Endodermal cell (in vitro differentiated cells): ENCODE measurements around the gene GTF2I. TPM values are rescaled to one million over a fixed set of nuclear protein-coding genes. Genes with fewer than 3 reads are reported as not detected.

Source experiments
- DNase-seq: peaks from one replicate; pipeline ENCODE4 v3.0.0-alpha.2; 2017
- H3K27ac ChIP-seq: 2 replicates; pipeline ENCODE4 v1.5.1; 2013; ENCODE audit warnings: mild to moderate bottlenecking, low read depth, low read length, moderate library complexity
- H3K27me3 ChIP-seq: 2 replicates; pipeline ENCODE4 v1.6.1; 2013; ENCODE audit warnings: mild to moderate bottlenecking, low read length, moderate library complexity; ENCODE audit not compliant: insufficient read depth, control insufficient read depth, poor library complexity, severe bottlenecking
- H3K36me3 ChIP-seq: 2 replicates; pipeline ENCODE4 v1.7.0; 2013; ENCODE audit warnings: mild to moderate bottlenecking, low read length, moderate library complexity; ENCODE audit not compliant: control insufficient read depth, insufficient read depth
- H3K4me1 ChIP-seq: one replicate; pipeline ENCODE4 v1.7.0; 2013; ENCODE audit warnings: low read length; ENCODE audit not compliant: control insufficient read depth, insufficient read depth
- H3K4me3 ChIP-seq: 2 replicates; pipeline ENCODE4 v1.5.1; 2013; ENCODE audit warnings: mild to moderate bottlenecking, low read length, moderate library complexity
- H3K9ac ChIP-seq: 2 replicates; pipeline ENCODE4 v1.6.1; 2013; ENCODE audit warnings: mild to moderate bottlenecking, low read length, moderate library complexity; ENCODE audit not compliant: poor library complexity, severe bottlenecking; ENCODE audit errors: extremely low read depth
- H3K9me3 ChIP-seq: 2 replicates; pipeline ENCODE4 v1.6.1; 2013; ENCODE audit warnings: mild to moderate bottlenecking, low read length, moderate library complexity; ENCODE audit not compliant: control insufficient read depth
- H3K27ac Mint-ChIP-seq: 2 replicates; pipeline ENCODE4 v1.8.0; 2020; ENCODE audit warnings: mixed read lengths
- H3K27me3 Mint-ChIP-seq: 2 replicates; pipeline ENCODE4 v1.8.0; 2021; ENCODE audit warnings: mild to moderate bottlenecking, mixed read lengths; ENCODE audit not compliant: insufficient read depth
- H3K36me3 Mint-ChIP-seq: 2 replicates; pipeline ENCODE4 v1.8.0; 2020; ENCODE audit warnings: low read depth, mixed read lengths
- H3K4me1 Mint-ChIP-seq: 2 replicates; pipeline ENCODE4 v1.8.0; 2020; ENCODE audit warnings: mixed read lengths
- H3K4me3 Mint-ChIP-seq: 2 replicates; pipeline ENCODE4 v1.8.0; 2020; ENCODE audit warnings: mild to moderate bottlenecking, moderate library complexity, mixed read lengths
- H3K9me3 Mint-ChIP-seq: 2 replicates; pipeline ENCODE4 v1.8.0; 2020; ENCODE audit warnings: mild to moderate bottlenecking, mixed read lengths
- CTCF ChIP-seq: fragments of 200-600 bp; sonication (generic); conservative IDR thresholded peaks from 2 replicates; pipeline ENCODE4 v1.5.0; 2021; ENCODE audit warnings: antibody characterized with exemption, mild to moderate bottlenecking
- WGBS, 2 experiments: methylation state at CpG; one replicate each; pipeline versions ENCODE4 v1.1.5 to v1.1.7; 2013; ENCODE audit warnings: missing lambda C conversion rate in 2 of 2, mixed read lengths in 1 of 2; ENCODE audit not compliant: insufficient coverage in 1 of 2, insufficient read length in 1 of 2; 5-methylcytosine and 5-hydroxymethylcytosine counted together
- total RNA-seq, 2 donors: library from RNA; stranded (reverse); fragmentation: NEBNext Ultra II Directional in 1 of 2; extraction: Animal tissue kit (Norgen Biotek cat#: 25700) in 1 of 2; gene quantifications; 2 replicates in 1 of 2; 3 replicates in 1 of 2; pipeline ENCODE4 v1.2.1, GENCODE V29; 2021

GTF2I gene
- total RNA-seq, 2 donors from 2014 or later: 391 to 519 TPM

GRCh38 chr7:74627661-74628411 is 29.7 kb upstream of the GTF2I start:
- H3K9ac ChIP-seq: peak overlapping the region; percentile 43
- H3K36me3 ChIP-seq: no peaks in the 10 kb centered on the region
- peaks cover 19% of the 10 kb centered on the region for H3K4me1 Mint-ChIP-seq
- H3K27ac Mint-ChIP-seq: peak overlapping the region; percentile 99
- no peak for TF ChIP-seq CTCF
- no peaks in the 10 kb centered on the region for H3K36me3 Mint-ChIP-seq
- H3K27ac ChIP-seq: peak overlapping the region; percentile 78
- no peaks in the 10 kb centered on the region for H3K27me3 ChIP-seq
- no peaks in the 10 kb centered on the region for H3K9me3 ChIP-seq
- 21 to 23% methylated on average over 5 to 11 of the region's 12 CpGs for WGBS, 2 experiments
- peak; percentile 72 for DNase-seq
- no peak overlapping the region for H3K4me3 ChIP-seq
- H3K27me3 Mint-ChIP-seq: no peaks in the 10 kb centered on the region
- H3K9me3 Mint-ChIP-seq: no peaks in the 10 kb centered on the region
- H3K4me3 Mint-ChIP-seq: peak overlapping the region; percentile 1
- H3K4me1 ChIP-seq: peaks cover 5% of the 10 kb centered on the region

- Mint-ChIP-seq H3K27me3 (peaks cover 2% of the 10 kb centered on the region), H3K27ac (no peak overlapping the region), H3K36me3 (no peaks in the 10 kb centered on the region), H3K4me3 (no peak overlapping the region), H3K9me3 (no peaks in the 10 kb centered on the region), H3K4me1 (peaks cover 19% of the 10 kb centered on the region)
- H3K4me1 ChIP-seq: peaks cover 5% of the 10 kb centered on the region
- TF ChIP-seq CTCF: no peak
- H3K27ac ChIP-seq: no peak overlapping the region
- H3K4me3 ChIP-seq: no peak overlapping the region
- H3K9ac ChIP-seq: no peak overlapping the region
- H3K36me3 ChIP-seq: no peaks in the 10 kb centered on the region
- DNase-seq: no peak
- no peaks in the 10 kb centered on the region for H3K27me3 ChIP-seq
- H3K9me3 ChIP-seq: no peaks in the 10 kb centered on the region
- 89 to 90% methylated on average over 5 to 8 of the region's 8 CpGs for WGBS, 2 experiments
Observed at GRCh38 chr7:74632505-74632904, 25.0 kb upstream of the GTF2I start.

- Mint-ChIP-seq H3K36me3 (no peaks in the 10 kb centered on the region), H3K4me1 (peaks cover 9% of the 10 kb centered on the region), H3K9me3 (no peaks in the 10 kb centered on the region), H3K27ac (peak overlapping the region; percentile 49), H3K27me3 (peaks cover 2% of the 10 kb centered on the region), H3K4me3 (no peak overlapping the region)
- TF ChIP-seq CTCF: no peak
- no peaks in the 10 kb centered on the region for H3K27me3 ChIP-seq
- H3K4me3 ChIP-seq: no peak overlapping the region
- no peaks in the 10 kb centered on the region for H3K36me3 ChIP-seq
- WGBS, 2 experiments: 80 to 90% methylated on average over 8 to 9 of the region's 9 CpGs
- DNase-seq: peak; percentile 66
- no peak overlapping the region for H3K9ac ChIP-seq
- no peak overlapping the region for H3K27ac ChIP-seq
- no peaks in the 10 kb centered on the region for H3K9me3 ChIP-seq
- no peaks in the 10 kb centered on the region for H3K4me1 ChIP-seq
Observed at GRCh38 chr7:74633451-74633921, 24.0 kb upstream of the GTF2I start.
